Endothelial cell of hepatic sinusoid (primary cell): Measurements from ENCODE around the gene ZNF362.

Source experiments
- in situ Hi-C: cut with HindIII; loops from 2 replicates; pipeline ENCODE4 v1.10.0; 2017; ENCODE audit warnings: low sequenced_read_pairs

The ZNF362 gene

DNA sequence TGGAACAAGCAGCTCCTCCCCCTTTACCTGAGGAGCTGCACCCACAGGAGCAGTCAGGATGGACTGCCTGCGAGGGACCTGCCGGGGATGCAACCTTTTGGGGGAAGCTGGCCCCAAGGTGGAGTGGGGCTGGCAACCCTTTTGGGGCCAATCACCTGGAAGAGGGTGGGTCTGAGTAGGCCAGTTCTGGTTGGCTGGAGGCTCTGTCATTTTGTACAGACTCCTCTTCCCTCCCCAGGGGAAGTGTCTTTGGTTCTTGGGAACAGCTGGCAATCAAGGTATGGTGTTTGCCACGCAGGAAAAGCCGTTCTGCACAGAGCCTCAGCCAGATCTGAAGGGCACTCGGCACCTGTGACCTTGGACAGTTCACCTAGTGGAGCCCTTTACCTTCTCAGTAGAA lies 64.9 kb downstream of the ZNF362 start:
- in situ Hi-C loops, result no loop called here

DNA sequence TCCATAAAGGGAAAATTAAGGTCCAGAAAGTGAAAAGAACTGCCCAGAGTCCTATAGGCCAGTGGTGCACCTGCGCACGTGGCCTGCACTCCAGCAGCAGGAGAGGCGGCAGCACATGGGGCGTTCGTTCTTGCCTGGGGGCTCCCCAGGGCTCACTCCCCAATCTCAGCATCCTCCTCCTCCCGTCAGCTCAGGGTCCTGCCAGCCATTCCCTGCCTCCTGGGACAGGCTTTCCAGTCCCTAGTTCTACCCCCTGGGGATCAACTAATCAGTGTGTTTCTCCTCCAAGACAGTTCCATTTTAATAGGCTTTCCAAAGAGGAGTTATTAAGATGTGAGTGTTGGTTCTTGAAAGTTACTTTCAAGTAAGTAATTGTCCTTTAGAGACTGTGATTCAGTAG lies 65.8 kb downstream of the ZNF362 start:
- in situ Hi-C loops, result no loop called here

DNA sequence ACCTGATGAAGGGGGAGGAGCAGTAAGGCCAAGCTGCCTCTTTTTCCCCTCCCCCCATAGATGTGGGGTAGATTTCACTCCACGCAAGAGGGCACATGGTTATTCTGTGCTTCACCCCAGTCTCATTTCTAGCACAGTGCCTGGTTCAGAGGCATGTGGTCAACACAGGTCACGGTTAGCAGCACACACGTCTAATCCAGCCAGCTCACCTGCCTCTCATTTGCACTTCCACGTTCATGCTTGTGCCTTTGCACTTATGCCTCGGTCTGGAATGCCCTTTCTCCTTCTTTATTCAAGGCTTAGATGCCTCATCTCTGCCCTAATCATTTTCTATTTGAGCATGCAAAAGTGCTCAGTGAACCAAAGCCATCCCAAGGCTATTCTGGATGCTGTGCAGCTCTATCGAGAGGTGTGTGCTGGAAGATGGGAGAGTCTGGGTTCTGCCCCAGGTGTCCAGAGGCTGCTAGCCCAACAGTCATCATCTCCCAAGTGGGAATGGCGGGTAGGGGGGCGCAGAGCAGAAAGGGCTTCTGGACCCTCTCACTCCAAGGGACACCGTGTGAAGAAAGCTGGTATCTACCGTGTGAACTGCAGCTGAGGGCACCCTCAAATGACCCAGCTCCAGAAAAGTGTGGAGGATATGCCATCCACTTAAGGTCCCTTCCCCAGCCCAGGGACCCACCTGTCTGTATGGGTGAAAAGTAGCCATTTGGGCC lies 66.7 kb downstream of the ZNF362 start:
- in situ Hi-C loops, result no loop called here

DNA sequence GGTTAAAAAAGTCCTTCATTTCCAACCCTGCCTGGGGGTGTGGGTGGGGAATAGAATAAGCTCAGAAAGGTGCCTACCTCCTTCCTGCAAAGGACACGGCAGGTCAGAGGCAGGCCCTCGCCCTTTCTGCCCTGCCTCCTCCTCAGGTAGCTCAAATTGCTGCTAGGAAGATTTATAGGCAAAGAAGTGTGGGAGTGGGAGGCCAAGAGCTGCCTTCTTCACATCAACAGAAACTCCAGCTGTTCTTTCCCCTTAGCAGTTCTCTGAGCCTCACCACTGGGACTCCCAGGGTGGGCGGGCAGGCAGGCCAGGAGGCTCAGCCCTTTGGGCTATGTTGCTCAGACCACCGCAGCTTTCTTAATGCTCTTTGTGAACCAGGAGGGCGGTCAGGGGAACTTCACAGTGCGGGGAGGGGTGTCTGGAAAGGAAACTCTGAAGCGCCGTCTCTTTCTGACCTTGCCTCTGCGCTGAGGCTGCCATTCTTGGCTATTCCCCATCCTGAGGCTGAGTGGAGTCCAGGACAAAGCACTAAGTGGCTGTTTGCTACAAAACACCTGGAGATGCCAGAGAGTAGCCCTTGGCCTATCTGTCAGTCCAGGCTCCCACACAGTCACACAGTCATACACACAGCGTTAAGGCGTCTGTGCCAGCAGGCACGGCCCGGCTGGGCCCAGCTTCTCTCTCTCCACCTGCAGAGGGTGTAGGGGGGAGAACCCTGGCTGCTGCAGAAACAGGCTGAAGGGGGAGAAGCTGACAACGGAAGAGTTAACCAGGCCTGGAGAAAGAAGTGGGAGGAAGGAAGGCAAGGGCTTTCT lies 67.6 kb downstream of the ZNF362 start:
- in situ Hi-C loops, result no loop called here

DNA sequence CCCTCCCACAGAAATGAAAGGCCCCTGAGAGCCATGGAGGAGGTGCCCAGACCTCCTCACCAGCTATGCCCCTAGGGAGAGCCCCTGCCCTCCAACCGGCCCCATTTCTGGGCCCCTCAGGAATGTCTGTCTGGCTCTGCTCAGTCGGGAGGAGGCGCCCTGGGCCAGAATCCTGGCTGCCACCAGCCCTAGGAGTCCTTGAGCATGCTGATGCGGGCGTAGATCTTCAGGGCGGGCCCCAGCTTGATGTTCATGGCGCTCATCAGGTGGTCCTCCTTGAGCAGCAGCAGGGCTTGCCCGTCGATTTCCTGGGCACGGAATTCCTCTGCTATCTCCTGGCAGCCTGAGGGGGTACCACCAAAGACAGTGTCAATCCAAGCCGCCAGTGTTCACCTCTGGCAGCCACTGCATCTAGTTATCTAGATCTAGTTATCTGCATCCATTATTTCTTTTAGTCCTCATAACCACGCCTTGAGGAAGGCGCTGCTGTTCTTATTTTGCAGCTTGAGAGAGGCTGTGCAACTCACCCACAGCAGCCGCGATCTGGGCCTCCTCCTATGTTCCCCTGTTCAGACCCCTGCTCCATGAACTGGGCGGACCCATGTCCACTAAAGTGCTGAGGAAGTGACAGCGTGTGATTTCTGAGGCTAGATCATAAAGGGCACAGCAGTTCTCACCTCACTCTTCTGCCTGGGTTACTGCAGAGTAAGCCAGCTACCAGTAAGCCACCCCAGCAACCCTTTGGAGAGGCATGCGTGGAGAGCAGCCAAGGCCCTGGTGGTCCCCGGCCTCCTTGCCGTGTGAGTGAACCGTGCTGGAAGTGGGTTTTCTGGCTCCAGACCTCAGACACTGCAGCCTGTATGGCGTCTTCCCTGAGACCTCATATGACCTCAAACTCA lies 68.6 kb downstream of the ZNF362 start:
- in situ Hi-C loops, result no loop called here

DNA sequence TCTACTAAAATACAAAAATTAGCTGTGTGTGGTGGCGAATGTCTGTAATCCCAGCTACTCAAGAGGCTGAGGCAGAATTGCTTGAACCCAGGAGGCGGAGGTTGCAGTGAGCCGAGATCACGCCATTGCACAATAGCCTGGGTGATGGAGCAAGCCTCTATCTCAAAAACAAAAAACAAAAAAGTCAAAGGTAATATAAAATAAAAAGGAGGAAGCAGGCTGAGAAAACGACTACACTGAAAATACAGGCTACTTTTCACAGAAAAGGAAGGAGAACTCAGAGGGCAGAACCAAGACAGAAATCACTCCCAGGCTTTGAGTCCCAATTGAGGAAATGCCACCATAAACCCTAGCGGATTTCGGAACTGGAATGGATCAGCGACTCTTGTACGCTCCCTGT lies 70.5 kb downstream of the ZNF362 start:
- in situ Hi-C loops, result no loop called here

DNA sequence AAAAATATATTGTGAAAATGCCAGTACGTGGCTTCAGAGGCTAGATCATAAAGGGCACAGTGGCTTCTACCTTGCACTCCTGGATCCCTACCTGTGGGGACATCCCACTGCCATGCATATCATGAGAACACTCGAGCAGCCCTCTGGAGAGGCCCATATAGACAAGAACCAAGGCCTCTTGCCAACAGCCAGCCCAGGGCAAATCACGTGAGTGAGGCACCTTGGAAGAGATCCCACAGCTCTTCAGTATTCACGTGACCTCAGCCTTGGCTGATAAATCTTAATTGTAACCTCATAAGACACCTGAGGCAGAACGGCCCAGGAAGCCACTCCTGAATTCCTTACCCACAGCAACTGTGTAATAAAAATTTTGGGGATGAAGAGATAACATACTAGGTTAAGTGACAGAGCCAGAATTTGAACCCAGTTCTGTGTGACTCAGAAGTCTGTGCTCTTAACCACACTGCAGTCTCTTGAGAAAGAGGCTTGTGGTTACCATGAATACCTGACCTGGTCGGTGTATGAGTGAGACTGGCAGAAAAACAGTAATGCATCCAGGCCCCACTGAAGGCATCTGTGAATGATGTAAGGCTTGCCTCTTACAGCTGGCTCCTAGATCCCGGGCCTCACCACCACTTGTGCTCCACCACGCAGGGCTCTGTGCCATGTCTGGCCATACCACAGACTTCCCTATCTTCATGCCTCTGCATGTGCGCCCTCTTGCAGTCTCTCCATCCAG lies 71.5 kb downstream of the ZNF362 start:
- in situ Hi-C loops, result no loop called here

DNA sequence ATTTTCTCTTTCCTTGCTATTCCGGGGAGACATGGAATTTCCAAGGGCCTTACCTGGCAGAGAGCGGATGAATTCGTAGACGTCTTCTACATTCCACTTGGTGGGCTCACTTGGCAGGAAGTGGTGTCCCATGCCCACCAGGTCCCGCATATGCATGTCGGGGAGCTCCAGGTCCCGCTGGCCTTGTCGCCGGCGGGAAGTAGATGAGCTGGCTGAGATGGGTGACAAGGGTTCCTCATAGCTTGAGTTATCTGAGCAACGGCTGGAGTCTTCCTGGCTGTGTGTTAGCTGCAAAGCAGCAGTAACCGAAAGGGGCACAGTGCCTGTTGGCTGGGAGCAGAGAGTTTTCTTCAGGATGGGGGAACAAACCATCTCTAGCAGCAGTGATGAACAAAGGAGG lies 72.5 kb downstream of the ZNF362 start:
- in situ Hi-C loops, result no loop called here

DNA sequence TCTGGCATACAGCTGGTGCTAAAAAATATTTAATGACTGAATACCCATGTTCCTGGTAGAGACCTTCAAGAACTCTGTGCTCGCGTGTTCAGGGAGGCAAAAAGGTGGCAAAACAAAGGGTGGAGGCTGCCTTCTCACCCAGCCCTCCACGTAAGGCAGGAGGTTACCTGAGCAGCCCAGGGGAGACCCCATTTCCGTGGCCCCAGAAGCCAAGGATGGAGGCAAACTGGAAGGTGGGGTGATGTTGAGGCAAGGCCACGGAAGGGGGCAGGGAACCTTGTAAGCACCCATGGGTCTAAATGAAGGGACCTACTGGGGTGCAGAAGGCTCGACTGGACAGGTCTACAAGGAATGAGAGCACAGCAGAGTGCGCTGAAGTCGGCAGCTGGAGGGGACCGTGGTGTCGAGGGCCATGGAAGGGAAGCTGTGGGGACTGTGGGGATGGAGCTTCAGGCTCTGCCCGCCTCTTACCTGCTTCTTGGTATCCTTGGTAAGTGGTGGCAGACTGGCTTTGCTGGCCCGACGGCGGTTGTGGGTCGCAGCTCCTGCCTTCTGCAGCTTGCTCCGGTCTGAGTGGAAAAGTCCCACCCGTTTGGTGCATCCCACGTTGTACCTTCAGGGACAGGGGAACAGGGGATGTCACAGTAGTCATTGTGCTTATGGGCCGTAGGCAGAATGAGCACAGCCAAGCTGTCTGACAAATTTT lies 73.5 kb downstream of the ZNF362 start:
- in situ Hi-C loops, result no loop called here

DNA sequence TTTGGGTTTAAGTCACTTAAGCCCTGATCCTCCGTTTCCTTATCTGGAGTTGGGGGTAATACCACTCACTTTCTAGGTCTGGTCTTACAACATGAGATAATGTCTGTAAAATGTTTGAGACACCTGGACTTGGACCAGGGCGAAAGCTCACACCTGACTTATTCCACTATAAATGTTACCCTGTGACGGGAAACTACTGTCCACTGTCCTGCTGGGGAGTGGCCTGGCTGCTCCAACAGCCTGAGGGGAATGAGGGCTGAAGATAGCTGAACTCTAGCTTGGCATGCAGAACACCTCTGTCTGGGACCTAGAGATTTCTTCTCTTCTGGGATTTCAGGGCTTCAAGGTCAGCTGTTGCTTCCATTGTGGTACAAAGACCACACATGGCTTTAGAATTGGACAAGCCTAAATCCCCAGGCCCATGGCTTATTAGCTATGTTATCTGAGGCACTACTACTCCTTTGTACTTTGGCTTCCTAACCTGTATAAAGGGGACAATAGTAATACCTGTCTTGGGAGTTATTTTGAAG lies 74.1 kb downstream of the ZNF362 start:
- in situ Hi-C loops, result no loop called here

DNA sequence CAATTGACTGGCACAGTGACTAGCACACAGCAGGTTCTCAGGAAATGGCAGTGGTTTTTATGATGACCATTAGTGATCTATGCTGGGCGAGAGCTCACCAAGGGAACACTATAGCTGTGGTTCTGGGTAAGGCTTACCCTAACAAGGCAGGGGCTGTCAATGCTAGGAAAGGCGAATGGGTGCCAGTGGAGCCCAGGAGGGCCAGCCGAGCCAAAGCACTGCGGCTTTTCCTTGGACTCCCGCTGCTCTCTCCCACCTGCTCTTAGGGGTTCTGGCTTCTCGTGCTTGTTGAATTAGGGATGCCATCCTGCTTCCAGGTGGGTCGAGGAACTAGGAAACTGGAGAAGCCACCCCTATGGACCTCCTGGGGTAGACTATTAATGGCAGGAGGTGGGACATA lies 74.6 kb downstream of the ZNF362 start:
- in situ Hi-C loops, result no loop called here

DNA sequence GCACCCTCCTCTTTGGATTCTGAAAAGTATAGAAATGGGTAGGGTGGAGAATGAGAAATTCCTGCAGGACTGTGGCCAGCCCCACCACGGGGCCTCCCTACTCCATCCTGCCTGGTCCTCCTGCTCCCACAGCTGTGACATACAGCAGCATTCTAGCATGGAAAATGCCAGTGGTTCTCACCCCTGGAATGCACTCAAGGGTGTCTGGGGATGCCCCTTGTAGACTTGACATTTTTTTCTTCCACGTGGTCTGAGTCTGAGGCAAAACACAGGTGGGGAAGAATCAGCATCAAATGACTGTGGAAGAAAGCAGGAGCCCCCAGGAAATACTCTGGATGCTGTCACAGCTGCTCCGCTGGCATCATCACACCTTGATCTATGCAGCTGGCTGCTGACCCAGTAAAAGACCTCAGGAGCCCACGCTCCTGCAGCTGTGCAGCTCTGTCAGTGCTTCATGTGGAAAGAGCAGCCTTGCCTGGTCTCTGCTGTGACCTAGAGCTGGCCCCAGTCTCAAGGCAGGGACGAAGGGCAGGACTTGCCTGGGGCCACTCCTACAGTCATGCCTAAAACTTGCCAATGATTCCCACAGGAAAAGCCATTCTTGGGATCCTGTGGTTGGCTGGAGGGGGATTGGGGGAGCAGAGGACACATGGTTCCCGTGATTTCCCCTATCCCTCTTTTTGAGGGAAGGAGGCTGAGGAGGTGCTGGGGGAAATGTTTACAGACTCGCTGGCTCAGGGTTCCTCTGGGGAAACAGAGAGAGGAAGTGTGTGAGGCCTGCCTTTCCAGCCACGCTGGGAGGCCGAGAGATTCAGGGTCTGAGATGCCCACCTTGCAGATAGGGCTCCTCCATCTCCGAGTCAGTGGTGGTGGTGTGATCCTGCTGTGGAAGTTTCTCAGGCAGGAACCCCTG lies 75.4 kb downstream of the ZNF362 start:
- in situ Hi-C loops, result no loop called here

DNA sequence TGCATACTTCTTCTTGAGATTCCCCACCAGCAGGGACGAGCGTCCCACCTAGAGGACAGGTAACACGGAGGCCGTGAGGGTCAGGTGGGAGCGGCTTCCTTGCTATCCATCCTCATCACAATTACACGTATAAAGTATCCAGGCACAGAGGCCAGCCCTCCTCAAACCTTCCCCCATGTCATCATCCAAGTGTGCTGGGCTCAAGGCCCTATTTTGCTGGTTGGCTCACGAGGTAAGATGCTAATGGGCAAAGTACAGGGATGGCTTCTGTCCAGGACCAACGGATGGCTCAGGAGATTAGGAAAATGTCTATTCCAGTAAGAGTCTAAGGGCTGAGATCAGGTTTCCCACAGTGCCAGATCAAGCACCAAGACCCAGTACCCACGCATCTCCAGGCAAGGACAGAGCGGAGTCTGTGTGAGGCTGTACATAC lies 76.1 kb downstream of the ZNF362 start:
- in situ Hi-C loops, result no loop called here

DNA sequence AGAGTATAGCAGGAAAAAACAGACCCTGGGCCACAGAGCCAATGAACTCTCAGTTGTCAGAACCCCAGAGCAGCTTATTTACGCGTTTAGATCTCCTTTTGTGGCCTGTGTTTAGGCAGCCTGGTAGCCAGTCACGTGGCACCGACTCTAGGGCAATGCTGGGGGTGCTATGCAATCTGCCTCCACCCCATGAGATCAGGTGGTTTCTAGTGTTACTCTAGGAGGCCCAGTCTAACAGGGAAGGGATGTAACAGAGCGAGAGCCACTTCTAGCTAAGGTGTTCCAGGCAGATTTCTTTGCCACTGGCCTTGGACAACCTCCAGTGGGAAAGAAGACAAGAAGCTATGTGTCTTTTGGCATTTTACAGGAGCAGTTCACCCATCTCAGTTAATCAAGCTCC lies 76.6 kb downstream of the ZNF362 start:
- in situ Hi-C loops, result no loop called here

DNA sequence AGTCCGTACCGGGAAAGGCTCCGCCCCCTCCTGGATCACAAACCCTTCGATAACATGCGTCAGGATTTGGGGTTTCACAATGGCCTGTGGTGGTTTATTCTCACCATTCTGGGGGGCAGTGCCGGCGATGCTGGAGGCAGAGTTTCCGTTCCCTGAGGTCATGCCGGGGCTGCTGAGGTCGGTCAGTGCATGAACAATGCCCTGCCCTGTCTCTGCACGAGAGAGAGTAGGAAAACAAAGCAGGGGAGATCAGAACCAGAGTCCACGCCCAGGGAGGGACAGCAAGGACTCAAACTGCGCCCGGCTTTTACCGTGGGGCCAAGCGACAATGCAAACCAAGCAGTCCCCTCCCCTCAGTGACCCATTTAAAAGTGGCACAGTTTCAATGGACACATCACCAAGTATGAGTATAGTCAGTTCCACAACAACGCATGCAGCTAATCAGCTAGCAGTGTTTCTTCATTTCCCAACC lies 77.8 kb downstream of the ZNF362 start:
- in situ Hi-C loops, result no loop called here

DNA sequence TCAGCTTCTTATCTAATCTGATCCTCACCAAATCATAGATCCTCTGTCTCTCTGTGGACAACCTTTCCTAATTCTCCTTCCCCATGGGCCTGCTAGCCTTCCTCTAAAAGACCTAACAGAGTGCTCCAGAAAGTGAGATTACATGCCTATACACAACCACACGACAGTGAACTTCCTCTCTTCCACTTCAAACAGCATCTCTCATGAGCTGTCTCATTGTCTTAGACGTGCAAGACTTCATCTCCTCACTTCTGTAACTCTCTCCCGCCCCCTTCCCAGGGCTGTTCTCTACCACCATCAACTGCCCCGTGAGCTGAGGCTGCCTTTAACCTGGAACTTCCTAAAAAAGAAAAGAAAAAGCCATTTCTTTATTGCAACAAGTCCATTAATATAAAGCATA lies 78.7 kb downstream of the ZNF362 start:
- in situ Hi-C loops, result no loop called here

DNA sequence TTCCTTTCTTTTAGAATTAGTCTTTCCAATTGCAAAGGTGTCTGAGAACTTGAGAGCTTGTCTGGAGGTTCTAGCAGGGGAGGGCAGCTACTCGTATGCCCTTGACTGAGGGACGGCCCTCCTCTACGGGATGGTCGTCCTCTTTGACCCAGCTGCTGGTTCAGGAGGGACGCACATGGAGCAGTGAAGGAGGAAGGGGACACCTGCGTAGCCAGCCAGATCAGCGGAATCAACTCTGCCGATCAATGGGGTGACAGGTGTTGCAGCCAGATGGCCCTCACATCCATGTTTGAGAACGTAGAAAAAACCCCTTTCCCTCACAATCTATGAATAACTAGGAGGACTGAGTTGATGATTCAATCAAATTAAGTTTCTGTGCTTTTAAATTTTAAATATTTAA lies 80.3 kb downstream of the ZNF362 start:
- in situ Hi-C loops, result no loop called here

DNA sequence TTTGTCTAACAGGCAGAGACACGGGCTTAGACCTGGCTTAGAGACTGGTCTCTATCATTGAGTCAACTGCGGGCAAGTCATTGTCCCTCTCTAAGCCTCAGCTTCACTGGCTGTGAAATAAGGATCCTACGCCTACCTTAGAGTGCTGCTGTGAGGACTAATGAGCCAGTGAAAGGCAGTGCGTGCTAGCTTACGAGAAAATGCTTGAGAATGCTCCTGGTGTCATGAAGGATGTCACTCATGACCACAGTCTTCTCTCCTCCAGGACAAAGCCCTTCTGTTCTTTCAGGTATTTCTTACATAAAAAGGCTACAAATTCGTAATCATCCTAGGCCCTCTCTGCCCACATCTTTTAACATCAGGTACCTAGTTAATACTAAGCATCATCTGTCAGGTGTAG lies 81.1 kb downstream of the ZNF362 start:
- in situ Hi-C loops, result no loop called here

DNA sequence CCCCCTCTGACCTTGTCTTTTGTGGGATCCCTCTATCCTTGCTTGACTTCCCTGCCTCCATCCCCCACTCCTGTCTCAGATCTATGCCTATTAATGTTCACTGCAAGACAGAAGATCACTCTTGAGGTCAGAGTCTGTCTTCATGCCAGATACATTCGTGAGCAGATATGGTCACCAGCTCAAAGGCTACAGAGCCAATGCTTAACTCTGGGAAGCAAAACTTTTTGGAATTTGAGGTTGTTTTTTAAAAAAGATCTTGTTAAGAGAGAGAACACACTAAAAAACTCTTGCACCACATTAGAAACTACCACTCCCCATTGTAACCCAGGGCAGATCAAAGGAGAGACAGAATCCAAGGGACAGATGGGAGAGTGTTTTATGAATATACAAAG lies 81.8 kb downstream of the ZNF362 start:
- in situ Hi-C loops, result no loop called here
